HuH-7.5 (cell line): Measurements from ENCODE around the gene SCP2D1.

Experiments
- DNase-seq: peaks from one replicate; pipeline ENCODE4 v3.0.0; 2011; ENCODE audit warnings: low spot score

SCP2D1 gene

GRCh38 chr20:18815194-18815942 is 1.8 kb downstream of the SCP2D1 start:
- no peak for DNase-seq

GRCh38 chr20:18822832-18823231 is 9.2 kb downstream of the SCP2D1 start:
- DNase-seq, result no peak

GRCh38 chr20:18831830-18832499 is 18.4 kb downstream of the SCP2D1 start:
- no peak for DNase-seq

GRCh38 chr20:18832546-18833200 is 19.1 kb downstream of the SCP2D1 start:
- no peak for DNase-seq

- no peak for DNase-seq
Observed at GRCh38 chr20:18835466-18836256, 22.1 kb downstream of the SCP2D1 start.

- DNase-seq, result no peak
Observed at GRCh38 chr20:18837718-18838117, 24.1 kb downstream of the SCP2D1 start.

- DNase-seq, result no peak
Observed at GRCh38 chr20:18839507-18840247, 26.1 kb downstream of the SCP2D1 start.

GRCh38 chr20:18840248-18840645 is 26.7 kb downstream of the SCP2D1 start:
- no peak for DNase-seq

GRCh38 chr20:18845017-18845416 is 31.4 kb downstream of the SCP2D1 start:
- DNase-seq, result no peak

GRCh38 chr20:18847226-18847755 is 33.7 kb downstream of the SCP2D1 start:
- DNase-seq, result no peak

- no peak for DNase-seq
Observed at GRCh38 chr20:18849131-18849530, 35.5 kb downstream of the SCP2D1 start.

GRCh38 chr20:18851629-18852028 is 38.0 kb downstream of the SCP2D1 start:
- no peak for DNase-seq

GRCh38 chr20:18852318-18852717 is 38.7 kb downstream of the SCP2D1 start:
- no peak for DNase-seq

GRCh38 chr20:18853216-18853615 is 39.6 kb downstream of the SCP2D1 start:
- DNase-seq, result no peak

GRCh38 chr20:18853946-18854646 is 40.5 kb downstream of the SCP2D1 start:
- no peak for DNase-seq

- DNase-seq, result no peak
Observed at GRCh38 chr20:18855882-18856281, 42.3 kb downstream of the SCP2D1 start.

- no peak for DNase-seq
Observed at GRCh38 chr20:18856873-18857272, 43.3 kb downstream of the SCP2D1 start.

GRCh38 chr20:18857640-18858039 is 44.1 kb downstream of the SCP2D1 start:
- no peak for DNase-seq

- DNase-seq, result no peak
Observed at GRCh38 chr20:18858816-18859215, 45.2 kb downstream of the SCP2D1 start.
